IPS DF 19.7 (cell line): ENCODE data around the gene SYNGR3.

Experiments
- DNase-seq: peaks from one replicate; pipeline ENCODE4 v3.0.0-alpha.2; 2013; ENCODE audit warnings: low read depth, low spot score

Gene SYNGR3

DNA sequence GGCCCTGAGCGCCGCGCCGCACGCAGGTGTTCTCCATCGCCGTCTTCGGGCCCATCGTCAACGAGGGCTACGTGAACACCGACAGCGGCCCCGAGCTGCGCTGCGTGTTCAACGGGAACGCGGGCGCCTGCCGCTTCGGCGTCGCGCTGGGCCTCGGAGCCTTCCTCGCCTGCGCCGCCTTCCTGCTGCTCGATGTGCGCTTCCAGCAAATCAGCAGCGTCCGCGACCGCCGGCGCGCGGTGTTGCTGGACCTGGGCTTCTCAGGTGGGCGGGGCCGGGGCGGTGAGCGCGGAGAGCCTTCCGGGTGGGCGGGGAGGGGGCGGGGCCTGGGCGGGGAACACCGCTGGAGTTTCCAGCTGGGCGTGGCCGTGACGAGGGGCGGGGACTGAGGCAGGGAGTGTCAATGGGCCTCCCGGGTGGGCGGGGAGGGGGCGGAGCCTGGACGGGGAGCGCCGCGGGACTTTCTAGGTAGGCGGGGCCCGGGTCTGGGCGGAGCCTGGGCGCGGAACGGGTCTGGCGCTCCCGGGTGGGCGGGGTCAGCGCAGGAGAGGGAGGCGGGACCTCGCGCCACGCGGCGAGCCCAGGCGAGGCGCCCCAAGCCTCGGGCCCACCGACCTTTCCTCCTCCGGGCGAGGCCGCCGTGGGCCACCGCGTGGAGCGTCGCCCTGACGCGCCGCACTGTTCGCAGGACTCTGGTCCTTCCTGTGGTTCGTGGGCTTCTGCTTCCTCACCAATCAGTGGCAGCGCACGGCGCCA lies 2.4 kb downstream of the SYNGR3 start:
- DNase-seq: no peak

DNA sequence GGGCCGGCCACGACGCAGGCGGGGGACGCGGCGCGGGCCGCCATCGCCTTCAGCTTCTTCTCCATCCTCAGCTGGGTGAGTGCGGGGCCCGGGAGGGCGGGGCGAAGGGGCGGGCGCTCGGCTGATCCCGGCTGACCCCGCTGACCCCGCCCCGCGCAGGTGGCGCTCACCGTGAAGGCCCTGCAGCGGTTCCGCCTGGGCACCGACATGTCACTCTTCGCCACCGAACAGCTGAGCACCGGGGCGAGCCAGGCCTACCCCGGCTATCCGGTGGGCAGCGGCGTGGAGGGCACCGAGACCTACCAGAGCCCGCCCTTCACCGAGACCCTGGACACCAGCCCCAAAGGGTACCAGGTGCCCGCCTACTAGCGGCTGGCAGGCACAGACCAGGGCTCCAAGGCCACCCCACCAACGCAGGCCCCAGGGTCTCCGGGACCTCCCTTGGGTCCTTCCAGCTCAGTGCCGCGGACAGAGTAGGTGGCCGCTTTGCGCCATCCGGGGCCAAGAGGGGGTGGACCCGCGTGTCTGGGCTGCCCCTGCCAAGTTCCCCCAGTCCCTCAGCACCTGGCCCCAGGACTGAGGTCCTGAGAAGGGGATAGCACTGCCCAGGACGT lies 3.0 kb downstream of the SYNGR3 start:
- DNase-seq: no peak

DNA sequence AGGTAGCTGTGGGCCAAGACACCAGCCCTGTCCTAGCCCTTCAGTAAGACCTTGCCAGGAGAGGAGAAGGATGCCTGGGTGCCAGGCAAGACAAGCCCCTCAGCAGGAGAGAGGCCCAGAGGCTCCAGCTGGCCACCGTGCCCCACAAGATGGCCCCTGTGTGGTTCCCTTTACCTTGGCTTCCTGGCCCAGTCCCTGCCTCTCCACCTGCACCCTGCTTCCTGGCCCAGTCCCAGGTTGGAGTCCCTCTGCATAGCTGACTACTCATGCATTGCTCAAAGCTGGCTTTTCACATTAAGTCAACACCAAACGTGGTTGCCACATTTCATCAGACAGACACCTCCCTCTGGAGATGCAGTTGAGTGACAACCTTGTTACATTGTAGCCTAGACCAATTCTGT lies 4.0 kb downstream of the SYNGR3 start:
- DNase-seq: no peak

DNA sequence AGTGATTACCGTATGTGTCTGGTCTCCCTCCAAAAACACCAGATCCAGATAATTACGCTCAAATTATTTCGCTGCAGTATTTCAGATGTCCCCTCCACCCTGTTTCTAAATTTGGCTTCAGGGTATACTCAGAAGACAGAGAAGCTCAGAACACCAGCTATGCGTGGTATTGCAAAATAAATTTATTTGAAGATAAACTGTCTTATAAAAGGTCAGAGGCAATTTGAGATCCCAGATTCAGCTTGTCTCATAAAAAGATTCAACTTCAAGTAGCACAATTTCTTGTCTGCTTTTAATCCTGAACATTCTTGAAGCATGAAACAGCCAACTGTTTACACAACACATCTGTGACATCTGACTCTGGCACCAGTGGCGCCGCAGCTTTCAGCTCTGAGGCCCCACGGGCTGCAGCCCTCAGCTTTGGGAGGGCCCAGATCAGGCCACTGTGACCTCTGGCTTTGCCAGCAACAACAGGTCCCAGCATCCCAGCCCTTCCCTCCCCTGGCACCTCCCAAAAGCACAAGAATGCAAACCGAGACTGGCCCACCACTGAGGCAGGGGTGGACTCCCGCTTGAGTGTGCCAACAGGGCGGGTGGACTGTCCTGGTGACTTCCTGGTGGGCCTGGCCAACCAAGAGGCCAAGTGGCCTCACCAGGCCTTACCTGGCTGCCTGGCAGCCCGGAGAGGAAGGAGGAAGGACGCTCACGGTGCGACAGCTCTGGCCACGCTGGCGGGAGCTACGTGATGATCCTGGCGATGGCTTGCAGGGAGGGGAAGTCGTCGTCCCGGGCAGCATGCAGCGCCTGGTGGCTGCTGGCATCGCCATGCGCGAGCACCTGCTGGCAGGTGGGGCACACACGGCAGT lies 8.0 kb downstream of the SYNGR3 start:
- no peak for DNase-seq

DNA sequence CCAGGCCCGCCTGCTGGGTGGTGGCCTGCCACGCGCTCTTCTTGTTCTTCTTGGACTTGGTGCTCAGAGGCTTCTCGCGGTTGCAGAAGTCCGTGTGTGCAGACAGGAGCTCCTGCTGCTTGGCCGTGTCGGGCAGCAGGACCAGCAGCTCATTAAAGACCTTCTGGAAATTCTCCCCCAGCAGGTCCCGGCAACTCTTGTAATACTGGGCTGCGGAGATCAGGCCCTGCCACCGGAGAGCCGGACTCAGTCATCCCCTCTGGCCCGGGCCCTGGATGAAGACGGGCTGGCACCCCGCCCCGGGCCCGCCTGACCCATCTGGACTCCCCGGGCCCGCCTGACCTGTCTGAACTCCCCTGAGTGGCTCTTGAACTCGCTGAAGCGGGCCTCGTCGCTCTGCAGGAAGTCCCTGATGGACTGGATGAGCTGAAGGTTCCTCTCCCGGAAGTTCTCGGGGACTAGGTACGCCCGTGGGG lies 8.6 kb downstream of the SYNGR3 start:
- DNase-seq: no peak

DNA sequence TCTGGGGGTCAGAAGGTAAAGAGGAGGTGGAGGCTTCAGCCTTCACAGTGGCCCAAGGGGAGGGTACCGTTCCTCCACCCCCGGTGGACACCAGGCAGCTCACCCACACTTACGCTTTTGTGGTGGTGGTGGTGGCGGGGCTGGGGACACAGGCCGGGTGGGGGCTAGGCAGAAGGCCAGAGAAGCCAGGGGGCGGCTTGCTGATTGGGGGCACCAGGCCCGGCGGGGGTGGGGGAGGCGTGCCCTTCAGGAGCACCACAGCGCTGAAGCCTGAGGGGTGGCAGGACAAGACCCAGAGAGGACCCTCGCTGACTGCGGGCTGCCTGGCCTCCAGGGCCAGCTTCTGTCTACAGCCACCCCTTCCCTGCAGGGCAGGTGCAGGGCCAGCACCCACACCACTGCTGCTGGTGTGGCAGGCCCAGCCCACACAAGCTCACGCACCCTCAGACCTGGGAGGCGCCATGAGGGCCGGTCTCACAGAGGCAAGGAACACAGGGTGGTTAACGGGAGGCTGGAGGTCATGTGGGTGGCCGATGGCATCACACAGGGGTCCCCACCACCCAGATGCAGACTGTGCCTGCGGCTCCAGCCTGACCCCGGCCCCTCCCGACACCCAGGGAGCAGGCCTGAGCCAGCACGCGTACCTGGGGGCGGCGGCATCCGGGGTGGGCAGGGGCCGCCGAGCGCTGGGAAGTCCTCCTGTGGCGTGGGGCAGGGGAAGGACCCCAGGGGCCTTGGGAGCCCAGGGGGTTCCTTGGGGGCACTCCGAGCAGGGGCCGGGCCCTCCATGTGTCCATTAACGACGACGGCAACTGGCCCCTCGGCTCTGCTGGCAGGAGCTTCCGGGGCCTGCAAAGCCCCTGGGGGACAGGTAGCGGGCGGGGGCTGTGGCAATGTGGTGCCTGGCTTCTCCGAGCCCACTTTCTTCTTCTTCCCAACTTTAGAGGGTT lies 9.4 kb downstream of the SYNGR3 start:
- no peak for DNase-seq

DNA sequence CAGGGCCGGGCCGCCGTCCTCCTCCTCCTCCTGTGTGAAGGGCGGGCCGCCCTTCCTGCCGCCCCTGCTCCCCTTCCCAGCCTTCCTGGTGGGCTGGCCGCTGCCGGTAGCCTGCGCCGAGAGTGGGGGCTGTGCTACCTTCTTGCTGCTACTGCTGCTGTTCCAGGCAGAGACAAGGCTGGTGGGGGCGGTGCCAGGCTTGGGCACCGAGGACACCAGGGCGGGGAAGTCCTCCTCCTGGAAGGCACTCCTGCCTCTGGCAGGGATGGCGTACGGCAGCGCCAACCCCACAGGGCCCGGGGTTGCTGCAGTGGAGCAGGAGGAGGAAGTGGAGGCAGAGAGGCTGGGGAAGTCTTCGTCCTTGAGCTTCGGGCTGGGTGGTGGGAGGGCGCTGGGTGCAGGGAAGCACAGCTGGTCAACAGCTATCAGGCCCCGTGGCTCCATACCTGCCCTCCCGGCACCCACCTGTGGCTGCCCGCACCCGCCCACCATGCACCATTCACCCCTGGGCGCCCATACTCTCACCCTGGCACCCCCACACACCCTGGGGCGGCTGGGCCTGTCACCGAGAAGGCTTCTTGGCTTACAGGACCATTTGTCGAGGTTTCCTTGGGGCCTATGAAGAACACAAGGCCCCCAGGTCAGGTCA lies 10.2 kb downstream of the SYNGR3 start:
- no peak for DNase-seq

DNA sequence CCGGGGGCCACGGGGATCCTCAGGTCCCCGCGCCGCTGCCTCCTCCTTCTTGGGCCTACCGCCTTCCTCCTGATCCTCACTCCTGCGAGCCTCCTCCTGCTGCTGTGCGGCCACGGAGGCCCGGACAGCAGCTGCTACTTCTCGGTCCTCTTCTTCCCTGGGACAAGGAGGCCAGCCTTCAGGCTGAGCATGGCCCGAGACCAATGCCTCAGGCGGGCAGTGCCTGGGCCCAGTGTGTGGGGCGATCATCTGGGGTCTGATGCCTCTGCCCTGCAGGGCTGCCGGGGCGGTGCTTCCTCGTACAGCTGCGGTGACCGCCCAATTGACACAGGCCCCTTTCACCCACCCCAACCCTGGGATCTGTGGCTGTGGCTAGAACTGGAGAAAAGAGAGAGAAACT lies 11.3 kb downstream of the SYNGR3 start:
- no peak for DNase-seq

DNA sequence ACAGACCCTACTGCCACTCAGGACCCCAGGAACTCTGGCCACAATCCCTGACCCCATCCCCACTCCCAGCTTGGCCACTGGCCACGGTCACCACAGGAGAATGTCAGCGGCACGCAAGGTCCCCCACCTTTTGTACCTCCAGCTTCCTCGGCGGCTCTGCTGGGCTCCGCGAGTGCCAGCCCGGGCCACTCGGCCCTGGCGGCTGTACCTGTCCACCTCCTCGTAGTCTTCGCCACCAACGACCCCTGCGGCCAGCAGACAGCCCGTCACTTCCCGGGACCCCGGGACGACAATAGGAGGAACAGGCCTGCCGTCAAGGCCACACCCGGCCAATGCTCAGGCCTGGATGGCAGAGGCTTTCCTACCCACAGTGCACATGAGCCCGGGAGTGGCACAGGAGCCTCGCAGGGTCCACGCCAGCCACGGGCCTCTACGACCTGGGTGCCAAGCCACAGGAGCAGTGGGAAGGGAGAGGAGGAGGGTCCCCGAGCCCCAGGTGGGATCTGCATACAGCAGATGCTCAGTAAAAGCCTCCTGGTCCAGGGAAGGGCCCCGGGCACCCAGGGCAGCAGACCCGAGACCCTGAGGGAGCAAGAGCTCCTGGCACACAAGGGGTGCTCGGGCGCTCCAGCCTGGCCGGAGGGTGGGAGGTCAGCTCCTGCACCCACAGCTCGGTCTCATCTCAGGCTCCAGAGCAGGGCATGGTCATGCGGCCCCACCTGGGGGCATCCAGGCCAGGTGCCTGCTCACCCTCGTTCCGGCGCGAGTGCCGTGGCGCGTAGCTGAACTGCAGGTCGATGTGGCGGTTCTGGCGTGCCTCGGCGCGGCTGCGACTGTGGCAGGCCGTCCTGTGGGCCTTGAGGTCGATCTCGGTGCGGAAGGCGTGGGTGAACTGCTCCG lies 11.9 kb downstream of the SYNGR3 start:
- DNase-seq: no peak

DNA sequence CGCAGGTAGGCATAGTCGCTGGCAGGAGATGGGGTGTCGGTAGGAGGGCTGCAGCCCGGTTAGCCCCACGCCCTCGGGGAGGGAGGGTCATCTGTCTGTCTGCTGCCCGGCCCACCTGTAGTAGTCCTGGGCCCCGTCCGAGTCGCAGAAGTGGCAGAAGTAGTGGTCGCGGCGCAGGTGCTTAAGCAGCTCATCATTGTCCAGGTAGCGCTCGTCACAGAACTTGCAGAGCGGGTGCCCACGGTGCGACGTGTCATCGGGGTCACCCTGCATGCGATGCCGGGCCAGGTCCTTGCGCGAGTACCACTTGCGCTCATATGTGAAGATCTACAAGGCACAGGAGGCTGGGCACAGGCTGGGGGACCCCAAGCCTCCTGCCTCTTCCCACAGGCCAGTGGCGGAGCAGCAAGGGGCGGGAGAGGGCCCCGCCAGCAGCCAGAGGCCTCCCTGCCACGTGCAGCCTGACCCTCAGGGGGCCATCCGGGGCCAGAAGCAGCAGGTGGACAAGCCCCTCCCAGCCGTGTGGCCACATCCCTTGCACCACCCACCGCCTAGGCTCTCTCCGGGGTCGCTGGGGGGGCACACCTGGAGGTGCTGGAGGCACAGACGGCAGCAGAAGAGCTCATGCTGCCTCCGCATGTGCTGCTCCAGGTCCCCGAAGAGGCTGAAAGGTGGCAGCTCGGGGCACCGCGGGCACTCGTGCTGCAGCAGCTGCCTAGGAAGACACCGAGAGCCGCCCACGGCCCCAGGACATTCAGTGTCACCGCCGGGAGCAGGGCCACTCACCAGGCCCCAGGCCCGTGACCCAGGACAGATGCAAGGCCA lies 12.8 kb downstream of the SYNGR3 start:
- DNase-seq: no peak

DNA sequence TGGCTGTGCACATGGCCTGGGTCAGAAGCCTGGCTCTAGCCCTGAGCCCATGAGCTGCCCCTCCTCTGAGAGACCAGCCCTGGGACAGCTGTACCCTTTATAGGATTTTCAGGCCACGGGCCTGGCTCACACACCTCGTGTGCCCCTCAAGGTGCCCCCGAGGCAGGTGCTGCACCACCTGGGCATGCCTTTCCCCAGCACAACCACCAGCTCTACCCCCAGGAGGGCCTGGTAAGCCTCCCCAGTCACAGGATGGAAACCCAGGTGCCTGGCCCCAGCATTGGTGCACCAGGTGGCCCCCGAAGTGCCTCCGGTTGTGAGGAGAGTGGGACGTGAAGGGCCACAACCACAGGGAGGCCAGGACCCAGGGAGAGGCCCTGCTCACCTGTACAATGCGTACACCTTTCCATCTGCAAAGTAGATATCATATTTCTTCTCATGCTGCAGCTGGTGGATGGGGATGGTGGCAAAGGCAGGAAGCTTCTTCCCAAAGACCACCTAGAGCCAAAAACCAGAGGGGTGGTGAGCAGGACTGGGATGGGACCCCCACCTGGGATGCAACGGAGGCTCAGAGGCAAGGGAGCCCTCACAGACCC lies 13.6 kb downstream of the SYNGR3 start:
- no peak for DNase-seq

DNA sequence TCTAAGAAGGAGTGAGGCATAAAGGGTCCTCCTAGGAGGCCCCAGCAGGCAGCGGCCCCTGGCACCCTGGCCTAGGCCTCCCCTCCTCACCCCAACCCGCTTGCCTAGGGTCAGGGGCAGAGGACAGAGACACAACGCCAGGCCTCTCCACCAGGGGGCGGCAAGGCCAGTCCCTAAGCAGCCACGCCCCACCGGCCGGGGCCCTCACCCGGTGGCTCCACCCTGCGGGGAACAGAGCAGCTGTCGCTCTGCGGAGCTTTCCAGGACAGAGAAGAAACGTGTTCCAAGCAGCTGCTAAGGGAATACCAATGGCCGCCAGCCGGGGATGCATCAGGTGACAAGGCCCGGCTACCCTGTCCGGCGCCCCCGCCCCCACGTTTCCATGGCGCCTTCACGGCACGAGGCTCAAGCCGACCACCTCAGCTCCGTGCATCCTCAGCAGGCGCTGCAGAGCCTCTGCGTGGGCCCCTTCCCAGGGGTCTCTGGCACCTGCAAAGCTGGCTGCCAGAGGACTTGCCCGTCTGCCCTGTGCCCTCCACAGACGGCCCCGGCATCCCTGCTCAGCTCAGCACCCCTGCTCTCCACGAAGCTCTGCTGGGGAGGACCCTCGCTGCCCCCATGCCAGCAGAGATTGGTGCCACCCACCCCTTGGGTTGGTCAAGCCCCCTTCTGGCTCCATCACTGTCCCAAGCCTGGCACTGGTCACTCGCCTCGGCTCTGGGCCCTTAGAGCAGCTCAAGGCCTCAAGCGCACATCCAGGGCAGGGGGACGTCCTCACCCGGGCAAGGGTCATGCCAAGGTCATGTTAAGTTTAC lies 14.3 kb downstream of the SYNGR3 start:
- peak; percentile 90 for DNase-seq

DNA sequence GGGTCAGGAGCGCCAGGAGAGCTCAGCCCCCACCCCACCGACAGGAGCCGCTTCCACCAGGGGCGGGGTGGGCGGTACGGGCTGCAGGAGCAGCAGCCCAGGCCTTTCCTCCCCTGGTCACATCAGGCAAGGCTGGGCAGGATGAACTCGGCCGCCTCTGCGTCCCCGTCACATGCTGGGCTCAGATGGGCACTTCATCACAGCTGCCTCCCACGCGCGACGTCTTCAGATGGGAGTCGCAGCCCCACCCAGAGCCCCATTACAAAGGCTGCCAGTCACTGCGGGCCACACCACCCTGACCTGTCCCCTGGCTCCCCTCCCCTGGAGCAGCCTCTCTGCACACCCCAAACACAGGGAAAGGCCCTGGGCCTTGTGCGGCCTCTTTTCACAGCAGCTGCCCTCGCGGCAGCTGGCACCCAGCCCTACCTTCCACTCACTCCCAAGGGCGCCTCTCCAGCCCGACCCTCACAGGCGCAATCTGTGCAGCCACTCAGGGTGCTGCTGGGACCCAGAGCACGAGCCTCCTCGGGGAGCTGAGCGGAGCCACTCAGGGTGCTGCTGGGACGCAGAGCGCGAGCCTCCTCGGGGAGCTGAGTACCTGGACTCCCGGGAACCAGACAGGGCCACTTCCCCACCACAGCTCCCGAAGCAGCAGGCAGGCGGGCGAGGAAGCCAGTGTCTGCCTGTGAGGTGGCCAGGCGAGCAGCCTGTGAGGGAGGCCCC lies 15.2 kb downstream of the SYNGR3 start:
- no peak for DNase-seq

DNA sequence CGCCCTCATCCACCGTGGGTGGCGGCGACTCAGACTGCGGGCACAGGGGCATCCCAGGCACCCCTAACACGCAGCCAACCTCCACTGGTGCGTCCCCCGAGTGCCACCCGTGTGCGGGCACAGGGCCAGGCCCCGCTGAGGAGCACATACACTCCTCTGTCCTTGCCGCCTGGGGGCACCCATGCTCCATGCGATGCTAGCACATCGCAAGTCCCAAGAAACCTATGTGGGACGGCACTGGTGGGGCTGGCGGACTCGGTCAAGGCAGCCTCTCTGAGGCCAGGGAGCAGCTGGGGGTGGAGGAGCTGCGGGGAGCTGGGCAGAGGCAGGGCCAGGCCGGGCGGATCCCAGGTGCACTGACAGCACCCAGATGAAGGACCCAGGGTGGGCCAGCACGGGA lies 15.9 kb downstream of the SYNGR3 start:
- no peak for DNase-seq

DNA sequence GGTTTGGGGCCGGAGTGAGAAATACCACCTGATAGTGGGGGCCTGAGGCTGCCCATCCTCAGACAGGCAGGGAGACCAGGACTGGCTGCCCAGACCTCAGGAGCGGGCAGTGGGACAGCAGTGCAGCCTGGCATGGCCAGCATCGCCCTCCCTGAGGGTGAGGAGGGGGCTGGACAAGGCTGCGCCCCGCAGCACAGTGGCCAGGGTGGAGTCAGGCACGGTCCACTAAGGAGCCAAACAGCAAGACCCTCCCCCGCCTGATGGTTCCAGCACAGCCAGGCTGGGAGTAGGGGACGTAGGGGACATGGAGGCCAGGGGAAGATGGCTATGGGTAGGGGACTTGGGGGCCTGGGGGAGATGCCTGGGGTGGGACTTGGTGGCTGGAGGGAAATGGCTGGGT lies 16.5 kb downstream of the SYNGR3 start:
- no peak for DNase-seq

DNA sequence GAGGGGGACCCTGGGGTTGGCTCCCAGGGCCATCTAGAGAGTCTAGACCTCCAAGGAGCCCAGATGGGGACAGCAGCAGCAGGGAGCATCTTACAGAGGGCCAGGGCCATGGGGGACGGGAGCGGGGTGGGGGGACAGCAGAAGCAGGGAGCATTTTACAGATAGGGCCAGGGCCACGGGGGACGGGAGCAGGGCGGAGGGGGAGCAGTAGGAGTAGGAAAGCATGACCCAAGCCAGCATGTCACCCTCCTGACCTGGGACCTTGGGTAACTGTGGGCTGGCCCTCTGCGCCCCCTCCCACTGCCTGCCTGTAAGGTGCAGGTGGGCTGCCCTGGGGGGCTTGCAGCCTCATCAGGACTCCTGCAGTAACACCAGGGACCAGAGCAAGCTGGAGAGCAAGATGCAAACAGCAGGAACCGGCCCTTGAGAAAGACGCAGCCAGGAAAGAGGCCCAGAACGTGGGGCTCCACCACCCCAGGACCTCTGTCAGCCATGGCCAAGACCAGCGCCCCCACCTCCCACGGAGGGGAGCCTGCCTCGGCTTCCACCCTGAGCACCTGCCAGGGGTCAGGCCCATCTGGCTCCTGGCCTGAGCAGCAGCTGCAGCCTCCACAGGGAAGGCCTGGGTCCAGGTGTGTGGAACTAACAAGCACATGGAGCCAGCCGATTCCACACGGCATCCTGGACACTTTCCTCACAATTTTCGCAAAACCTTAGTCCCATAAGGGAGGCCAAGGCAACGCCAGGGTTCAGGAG lies 17.5 kb downstream of the SYNGR3 start:
- DNase-seq: no peak
